K562 (cell line): Measurements from ENCODE around the gene TMEM181.
A peak's percentile ranks its signal among the peaks of the same experiment; 100 is the strongest.

ENCODE experiments used
- BCOR ChIP-seq: fragments of 450-650 bp; IDR thresholded peaks from 2 replicates; pipeline ENCODE4 v1.6.1; 2016
- C11orf30 ChIP-seq: fragments of 450-650 bp; IDR thresholded peaks from 2 replicates; pipeline ENCODE4 v1.6.1; 2016; ENCODE audit warnings: low read depth, mild to moderate bottlenecking
- E2F1 ChIP-seq: sonication (generic); formaldehyde crosslinking; IDR thresholded peaks from 2 replicates; pipeline ENCODE4 v1.8.1; 2023; ENCODE audit warnings: mild to moderate bottlenecking, missing genetic modification reagents, moderate library complexity
- EGR1 ChIP-seq: fragments of 450-650 bp; conservative IDR thresholded peaks from 2 replicates; pipeline ENCODE4 v1.6.1; 2017; ENCODE audit warnings: mild to moderate bottlenecking
- EP300 ChIP-seq: IDR thresholded peaks from 2 replicates; pipeline ENCODE4 v1.6.1; 2012; ENCODE audit warnings: low read length, improper control_type of control experiment
- FOXK2 ChIP-seq, 2 experiments: fragments of 450-650 bp; IDR thresholded peaks in 1 of 2; conservative IDR thresholded peaks in 1 of 2; 2 replicates each; pipeline ENCODE4 v1.6.1; 2016; ENCODE audit warnings: low read depth in 2 of 2, mild to moderate bottlenecking in 1 of 2
- HMG20B ChIP-seq: fragments of 250-450 bp; sonication (Bioruptor Pico); IDR thresholded peaks from 2 replicates; pipeline ENCODE4 v1.5.0; 2021; ENCODE audit warnings: mild to moderate bottlenecking
- MTA1 ChIP-seq: fragments of 450-650 bp; IDR thresholded peaks from 2 replicates; pipeline ENCODE4 v1.6.1; 2017; ENCODE audit warnings: borderline replicate concordance
- MYNN ChIP-seq, 2 experiments: sonication (generic); formaldehyde crosslinking in 1 of 2; IDR thresholded peaks; 2 replicates each; pipeline versions ENCODE4 v1.5.0 to v1.6.1; 2016 to 2020; ENCODE audit warnings: antibody characterized with exemption in 1 of 2, missing genetic modification reagents in 1 of 2
- ZFP30 ChIP-seq: fragments of 250-450 bp; sonication (Bioruptor Pico); IDR thresholded peaks from 2 replicates; pipeline ENCODE4 v1.8.0; 2022; ENCODE audit warnings: moderate library complexity, mild to moderate bottlenecking, inconsistent platforms, borderline replicate concordance
- ZNF134 ChIP-seq: fragments of 250-450 bp; sonication (Bioruptor Pico); conservative IDR thresholded peaks from 2 replicates; pipeline ENCODE4 v1.4.0; 2020
- ZNF449 ChIP-seq: fragments of 250-450 bp; sonication (Bioruptor Pico); IDR thresholded peaks from 2 replicates; pipeline ENCODE4 v1.8.0; 2022; ENCODE audit warnings: moderate library complexity, mild to moderate bottlenecking, inconsistent platforms

GRCh38 chr6:158574800-158575199, 14.9 kb downstream of the TMEM181 start:
- TF ChIP-seq HMG20B (CRISPR knock-in tag): no peak
- no peak for TF ChIP-seq BCOR
- TF ChIP-seq ZNF449 (CRISPR knock-in tag): no peak
- 0 out of 2 replicates have a peak, but pooled peaks have one; percentile 38 for TF ChIP-seq C11orf30
- TF ChIP-seq MTA1: no peak
- TF ChIP-seq MYNN (IDR thresholded peaks at IDR 0.05): no peak
- no peak for TF ChIP-seq MYNN (CRISPR knock-in tag; IDR thresholded peaks at IDR 0.05)
- TF ChIP-seq FOXK2 (conservative IDR thresholded peaks at IDR 0.05 in 1 of 2, IDR thresholded peaks at IDR 0.05 in 1 of 2; ENCODE audit: low read depth in 2 of 2): no peak
- TF ChIP-seq ZFP30 (CRISPR knock-in tag): no peak
- no peak for TF ChIP-seq E2F1 (CRISPR knock-in tag)
- TF ChIP-seq EP300: no peak
- no peak for TF ChIP-seq ZNF134 (CRISPR knock-in tag)
- no peak for TF ChIP-seq EGR1
